H1 (cell line): ENCODE measurements around the gene PLA2G4F. TPM values are rescaled to one million over a fixed set of nuclear protein-coding genes. Genes with fewer than 3 reads are reported as not detected.

Source experiments
- ATF2 ChIP-seq: IDR thresholded peaks from 2 replicates; pipeline ENCODE4 v1.6.1; 2012; ENCODE audit warnings: low read length, inconsistent platforms
- NANOG ChIP-seq: IDR thresholded peaks from 2 replicates; pipeline ENCODE4 v1.6.1; 2011; ENCODE audit warnings: low read length, low read depth, mild to moderate bottlenecking, inconsistent platforms; ENCODE audit not compliant: insufficient read depth, poor library complexity, severe bottlenecking
- polyA plus RNA-seq, 7 experiments: library from polyadenylated mRNA; depleted of rRNA in 3 of 7; stranded (reverse) in 5 of 7; unstranded in 2 of 7; fragments of >200 nt in 5 of 7; fragments of 200-250 nt in 2 of 7; gene quantifications; 1 replicate in 5 of 7; 2 replicates in 1 of 7; 4 replicates in 1 of 7; pipeline versions ENCODE4 v1.2.1 to v1.2.3, GENCODE V29; 2011 to 2013; ENCODE audit warnings: missing spikeins in 2 of 7, mixed read lengths in 2 of 7
- total RNA-seq: library from RNA; stranded (reverse); fragmentation: NEBNext Ultra II Directional; extraction: Animal tissue kit (Norgen Biotek cat#: 25700); gene quantifications from 2 replicates; pipeline ENCODE4 v1.2.1, GENCODE V29; 2021
- TF ChIP-seq, protein P1 (sequence below): fragments of 300-600 bp; sonication (generic); IDR thresholded peaks from 2 replicates; pipeline ENCODE4 v1.7.1; 2012; ENCODE audit warnings: low read length, moderate library complexity, mild to moderate bottlenecking, inconsistent platforms; ENCODE audit not compliant: insufficient replicate concordance

PLA2G4F gene
- total and polyA plus RNA-seq, 2 of the 8 experiments (the other 6 are each of a cell fraction or from before 2014, with no cell fraction given): not detected

GRCh38 chr15:42157381-42157780 lies 945 bp upstream of the PLA2G4F start (continued):
- TF ChIP-seq, protein P1, sequence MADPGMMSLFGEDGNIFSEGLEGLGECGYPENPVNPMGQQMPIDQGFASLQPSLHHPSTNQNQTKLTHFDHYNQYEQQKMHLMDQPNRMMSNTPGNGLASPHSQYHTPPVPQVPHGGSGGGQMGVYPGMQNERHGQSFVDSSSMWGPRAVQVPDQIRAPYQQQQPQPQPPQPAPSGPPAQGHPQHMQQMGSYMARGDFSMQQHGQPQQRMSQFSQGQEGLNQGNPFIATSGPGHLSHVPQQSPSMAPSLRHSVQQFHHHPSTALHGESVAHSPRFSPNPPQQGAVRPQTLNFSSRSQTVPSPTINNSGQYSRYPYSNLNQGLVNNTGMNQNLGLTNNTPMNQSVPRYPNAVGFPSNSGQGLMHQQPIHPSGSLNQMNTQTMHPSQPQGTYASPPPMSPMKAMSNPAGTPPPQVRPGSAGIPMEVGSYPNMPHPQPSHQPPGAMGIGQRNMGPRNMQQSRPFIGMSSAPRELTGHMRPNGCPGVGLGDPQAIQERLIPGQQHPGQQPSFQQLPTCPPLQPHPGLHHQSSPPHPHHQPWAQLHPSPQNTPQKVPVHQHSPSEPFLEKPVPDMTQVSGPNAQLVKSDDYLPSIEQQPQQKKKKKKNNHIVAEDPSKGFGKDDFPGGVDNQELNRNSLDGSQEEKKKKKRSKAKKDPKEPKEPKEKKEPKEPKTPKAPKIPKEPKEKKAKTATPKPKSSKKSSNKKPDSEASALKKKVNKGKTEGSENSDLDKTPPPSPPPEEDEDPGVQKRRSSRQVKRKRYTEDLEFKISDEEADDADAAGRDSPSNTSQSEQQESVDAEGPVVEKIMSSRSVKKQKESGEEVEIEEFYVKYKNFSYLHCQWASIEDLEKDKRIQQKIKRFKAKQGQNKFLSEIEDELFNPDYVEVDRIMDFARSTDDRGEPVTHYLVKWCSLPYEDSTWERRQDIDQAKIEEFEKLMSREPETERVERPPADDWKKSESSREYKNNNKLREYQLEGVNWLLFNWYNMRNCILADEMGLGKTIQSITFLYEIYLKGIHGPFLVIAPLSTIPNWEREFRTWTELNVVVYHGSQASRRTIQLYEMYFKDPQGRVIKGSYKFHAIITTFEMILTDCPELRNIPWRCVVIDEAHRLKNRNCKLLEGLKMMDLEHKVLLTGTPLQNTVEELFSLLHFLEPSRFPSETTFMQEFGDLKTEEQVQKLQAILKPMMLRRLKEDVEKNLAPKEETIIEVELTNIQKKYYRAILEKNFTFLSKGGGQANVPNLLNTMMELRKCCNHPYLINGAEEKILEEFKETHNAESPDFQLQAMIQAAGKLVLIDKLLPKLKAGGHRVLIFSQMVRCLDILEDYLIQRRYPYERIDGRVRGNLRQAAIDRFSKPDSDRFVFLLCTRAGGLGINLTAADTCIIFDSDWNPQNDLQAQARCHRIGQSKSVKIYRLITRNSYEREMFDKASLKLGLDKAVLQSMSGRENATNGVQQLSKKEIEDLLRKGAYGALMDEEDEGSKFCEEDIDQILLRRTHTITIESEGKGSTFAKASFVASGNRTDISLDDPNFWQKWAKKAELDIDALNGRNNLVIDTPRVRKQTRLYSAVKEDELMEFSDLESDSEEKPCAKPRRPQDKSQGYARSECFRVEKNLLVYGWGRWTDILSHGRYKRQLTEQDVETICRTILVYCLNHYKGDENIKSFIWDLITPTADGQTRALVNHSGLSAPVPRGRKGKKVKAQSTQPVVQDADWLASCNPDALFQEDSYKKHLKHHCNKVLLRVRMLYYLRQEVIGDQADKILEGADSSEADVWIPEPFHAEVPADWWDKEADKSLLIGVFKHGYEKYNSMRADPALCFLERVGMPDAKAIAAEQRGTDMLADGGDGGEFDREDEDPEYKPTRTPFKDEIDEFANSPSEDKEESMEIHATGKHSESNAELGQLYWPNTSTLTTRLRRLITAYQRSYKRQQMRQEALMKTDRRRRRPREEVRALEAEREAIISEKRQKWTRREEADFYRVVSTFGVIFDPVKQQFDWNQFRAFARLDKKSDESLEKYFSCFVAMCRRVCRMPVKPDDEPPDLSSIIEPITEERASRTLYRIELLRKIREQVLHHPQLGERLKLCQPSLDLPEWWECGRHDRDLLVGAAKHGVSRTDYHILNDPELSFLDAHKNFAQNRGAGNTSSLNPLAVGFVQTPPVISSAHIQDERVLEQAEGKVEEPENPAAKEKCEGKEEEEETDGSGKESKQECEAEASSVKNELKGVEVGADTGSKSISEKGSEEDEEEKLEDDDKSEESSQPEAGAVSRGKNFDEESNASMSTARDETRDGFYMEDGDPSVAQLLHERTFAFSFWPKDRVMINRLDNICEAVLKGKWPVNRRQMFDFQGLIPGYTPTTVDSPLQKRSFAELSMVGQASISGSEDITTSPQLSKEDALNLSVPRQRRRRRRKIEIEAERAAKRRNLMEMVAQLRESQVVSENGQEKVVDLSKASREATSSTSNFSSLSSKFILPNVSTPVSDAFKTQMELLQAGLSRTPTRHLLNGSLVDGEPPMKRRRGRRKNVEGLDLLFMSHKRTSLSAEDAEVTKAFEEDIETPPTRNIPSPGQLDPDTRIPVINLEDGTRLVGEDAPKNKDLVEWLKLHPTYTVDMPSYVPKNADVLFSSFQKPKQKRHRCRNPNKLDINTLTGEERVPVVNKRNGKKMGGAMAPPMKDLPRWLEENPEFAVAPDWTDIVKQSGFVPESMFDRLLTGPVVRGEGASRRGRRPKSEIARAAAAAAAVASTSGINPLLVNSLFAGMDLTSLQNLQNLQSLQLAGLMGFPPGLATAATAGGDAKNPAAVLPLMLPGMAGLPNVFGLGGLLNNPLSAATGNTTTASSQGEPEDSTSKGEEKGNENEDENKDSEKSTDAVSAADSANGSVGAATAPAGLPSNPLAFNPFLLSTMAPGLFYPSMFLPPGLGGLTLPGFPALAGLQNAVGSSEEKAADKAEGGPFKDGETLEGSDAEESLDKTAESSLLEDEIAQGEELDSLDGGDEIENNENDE: no peak
- TF ChIP-seq NANOG: no peak
- TF ChIP-seq ATF2: no peak
